GM19468 (cell line): Measurements from ENCODE around the gene UPF1.
"Not testable (repeated sequence)": the region's sequence is repeated elsewhere in the genome, so short reads cannot be mapped to it uniquely, and the experiment has no call there.

Experiments used
- ATAC-seq: cut with Tn5 transposase; IDR thresholded peaks from one replicate; pipeline ENCODE4 v1.9.1; 2021; ENCODE audit warnings: mild to moderate bottlenecking, moderate library complexity, moderate number of reproducible peaks; ENCODE audit not compliant: unreplicated experiment; ENCODE audit errors: extremely low read depth

The UPF1 gene

GRCh38 chr19:18906605-18907519 is 75.1 kb downstream of the UPF1 start:
- no peak for ATAC-seq

GRCh38 chr19:18908917-18909619 is 77.3 kb downstream of the UPF1 start:
- ATAC-seq: no peak

- no peak for ATAC-seq
Observed at GRCh38 chr19:18910010-18910409, 78.3 kb downstream of the UPF1 start.

- no peak for ATAC-seq
Observed at GRCh38 chr19:18910801-18911436, 79.2 kb downstream of the UPF1 start.

- no peak for ATAC-seq
Observed at GRCh38 chr19:18912933-18913332, 81.2 kb downstream of the UPF1 start.

GRCh38 chr19:18913466-18913865 is 81.7 kb downstream of the UPF1 start:
- no peak for ATAC-seq

GRCh38 chr19:18915639-18916038 is 83.9 kb downstream of the UPF1 start:
- ATAC-seq: no peak

- not testable (repeated sequence) for ATAC-seq
Observed at GRCh38 chr19:18917593-18917992, 85.8 kb downstream of the UPF1 start.
